Measurements from ENCODE around the gene ZFYVE9. TPM values are rescaled to one million over a fixed set of nuclear protein-coding genes. Genes with fewer than 3 reads are reported as not detected.
"Not testable (repeated sequence)": the region's sequence is repeated elsewhere in the genome, so short reads cannot be mapped to it uniquely, and the experiment has no call there.

ZFYVE9 gene, protein sequence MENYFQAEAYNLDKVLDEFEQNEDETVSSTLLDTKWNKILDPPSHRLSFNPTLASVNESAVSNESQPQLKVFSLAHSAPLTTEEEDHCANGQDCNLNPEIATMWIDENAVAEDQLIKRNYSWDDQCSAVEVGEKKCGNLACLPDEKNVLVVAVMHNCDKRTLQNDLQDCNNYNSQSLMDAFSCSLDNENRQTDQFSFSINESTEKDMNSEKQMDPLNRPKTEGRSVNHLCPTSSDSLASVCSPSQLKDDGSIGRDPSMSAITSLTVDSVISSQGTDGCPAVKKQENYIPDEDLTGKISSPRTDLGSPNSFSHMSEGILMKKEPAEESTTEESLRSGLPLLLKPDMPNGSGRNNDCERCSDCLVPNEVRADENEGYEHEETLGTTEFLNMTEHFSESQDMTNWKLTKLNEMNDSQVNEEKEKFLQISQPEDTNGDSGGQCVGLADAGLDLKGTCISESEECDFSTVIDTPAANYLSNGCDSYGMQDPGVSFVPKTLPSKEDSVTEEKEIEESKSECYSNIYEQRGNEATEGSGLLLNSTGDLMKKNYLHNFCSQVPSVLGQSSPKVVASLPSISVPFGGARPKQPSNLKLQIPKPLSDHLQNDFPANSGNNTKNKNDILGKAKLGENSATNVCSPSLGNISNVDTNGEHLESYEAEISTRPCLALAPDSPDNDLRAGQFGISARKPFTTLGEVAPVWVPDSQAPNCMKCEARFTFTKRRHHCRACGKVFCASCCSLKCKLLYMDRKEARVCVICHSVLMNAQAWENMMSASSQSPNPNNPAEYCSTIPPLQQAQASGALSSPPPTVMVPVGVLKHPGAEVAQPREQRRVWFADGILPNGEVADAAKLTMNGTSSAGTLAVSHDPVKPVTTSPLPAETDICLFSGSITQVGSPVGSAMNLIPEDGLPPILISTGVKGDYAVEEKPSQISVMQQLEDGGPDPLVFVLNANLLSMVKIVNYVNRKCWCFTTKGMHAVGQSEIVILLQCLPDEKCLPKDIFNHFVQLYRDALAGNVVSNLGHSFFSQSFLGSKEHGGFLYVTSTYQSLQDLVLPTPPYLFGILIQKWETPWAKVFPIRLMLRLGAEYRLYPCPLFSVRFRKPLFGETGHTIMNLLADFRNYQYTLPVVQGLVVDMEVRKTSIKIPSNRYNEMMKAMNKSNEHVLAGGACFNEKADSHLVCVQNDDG (N-terminal part only)
- 15.5 and 22.5 TPM in 2 replicates for total RNA-seq (2014; rRNA removed; shearing (Covaris generic))
- 10.2 and 12.0 TPM in 2 replicates for polyA plus RNA-seq (2015; cell fraction: cytosol; rRNA removed)
- polyA plus RNA-seq (2015; cell fraction: nucleus; rRNA removed), result 11.6 TPM in 2 replicates

DNA sequence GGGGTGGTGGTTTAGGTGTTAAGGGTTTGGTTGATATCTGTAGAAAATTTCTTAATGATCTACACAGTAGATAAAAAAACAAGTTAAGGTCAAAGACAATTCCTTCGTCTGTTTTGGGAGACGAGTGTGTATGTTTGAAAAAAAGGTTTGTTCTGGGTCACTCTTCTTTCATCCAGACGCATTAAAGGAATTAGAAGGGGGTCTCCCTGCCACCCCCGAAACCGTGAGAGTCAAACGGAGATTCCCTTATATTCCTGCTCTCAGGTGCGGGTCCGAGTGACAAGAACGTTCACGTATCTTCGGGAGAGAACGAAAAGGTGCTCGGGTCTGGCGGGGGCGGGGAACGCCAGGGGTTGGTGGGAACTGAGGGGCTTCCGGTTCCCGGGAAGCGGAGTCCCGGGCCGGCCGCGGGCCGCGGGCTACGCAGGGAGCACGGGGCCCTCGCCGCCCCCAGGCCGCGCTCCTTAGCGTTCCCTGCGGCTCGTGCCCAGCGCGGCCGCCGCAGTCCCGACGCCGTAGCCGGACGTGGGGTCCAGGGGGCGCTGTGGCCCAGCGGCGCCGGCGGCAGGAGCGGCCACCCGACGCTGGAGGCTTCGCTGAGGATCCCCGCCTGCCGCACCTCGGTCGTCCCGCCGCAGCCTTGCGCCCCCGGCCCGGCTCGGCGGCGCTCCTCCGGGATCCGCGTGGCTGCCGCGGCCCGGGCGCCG, at the start of gene ZFYVE9:
TSS of gene ZFYVE9 (plus strand) at position 577 of the 707 bp plus-strand sequence. CDS start 91,118 bp downstream, outside the sequence.
- DNase-seq (ENCODE audit: low read depth), result peak; percentile 68

DNA sequence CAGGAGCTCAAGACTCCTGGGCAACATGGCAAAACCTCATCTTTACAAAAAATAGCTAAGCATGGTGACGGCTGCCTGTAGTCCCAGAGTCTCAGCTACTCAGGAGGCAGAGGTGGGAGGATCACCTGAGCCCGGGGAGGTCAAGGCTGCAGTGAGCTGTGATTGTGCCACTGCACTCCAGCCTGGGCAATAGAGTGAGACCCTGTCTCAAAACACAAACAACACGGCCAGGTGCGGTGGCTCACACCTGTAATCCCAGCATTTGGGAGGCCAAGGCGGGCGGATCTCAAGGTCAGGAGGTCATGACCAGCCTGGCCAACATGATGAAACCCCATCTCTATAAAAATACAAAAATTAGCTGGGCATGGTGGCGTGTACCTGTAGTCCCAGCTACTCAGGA, 47.6 kb upstream of the ZFYVE9 start:
- DNase-seq (ENCODE audit: low read depth), result not testable (repeated sequence)

DNA sequence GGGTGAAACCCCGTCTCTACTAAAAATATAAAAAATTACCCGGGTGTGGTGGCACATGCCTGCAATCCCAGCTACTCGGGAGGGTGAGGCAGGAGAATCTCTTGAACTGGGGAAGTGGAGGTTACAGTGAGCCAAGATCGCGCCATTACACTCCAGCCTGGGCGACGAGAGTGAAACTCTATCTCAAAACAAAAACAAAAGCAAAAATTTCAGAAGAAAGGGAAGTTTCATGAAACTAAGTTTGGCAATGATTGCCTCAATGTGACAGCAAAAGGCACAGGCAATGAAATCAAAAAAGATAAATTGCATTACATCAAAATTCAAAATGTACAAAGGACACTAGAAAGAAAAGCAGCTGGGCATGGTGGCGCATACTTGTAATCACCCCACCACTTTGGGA, 45.7 kb upstream of the ZFYVE9 start:
- no peak for DNase-seq (ENCODE audit: low read depth)

DNA sequence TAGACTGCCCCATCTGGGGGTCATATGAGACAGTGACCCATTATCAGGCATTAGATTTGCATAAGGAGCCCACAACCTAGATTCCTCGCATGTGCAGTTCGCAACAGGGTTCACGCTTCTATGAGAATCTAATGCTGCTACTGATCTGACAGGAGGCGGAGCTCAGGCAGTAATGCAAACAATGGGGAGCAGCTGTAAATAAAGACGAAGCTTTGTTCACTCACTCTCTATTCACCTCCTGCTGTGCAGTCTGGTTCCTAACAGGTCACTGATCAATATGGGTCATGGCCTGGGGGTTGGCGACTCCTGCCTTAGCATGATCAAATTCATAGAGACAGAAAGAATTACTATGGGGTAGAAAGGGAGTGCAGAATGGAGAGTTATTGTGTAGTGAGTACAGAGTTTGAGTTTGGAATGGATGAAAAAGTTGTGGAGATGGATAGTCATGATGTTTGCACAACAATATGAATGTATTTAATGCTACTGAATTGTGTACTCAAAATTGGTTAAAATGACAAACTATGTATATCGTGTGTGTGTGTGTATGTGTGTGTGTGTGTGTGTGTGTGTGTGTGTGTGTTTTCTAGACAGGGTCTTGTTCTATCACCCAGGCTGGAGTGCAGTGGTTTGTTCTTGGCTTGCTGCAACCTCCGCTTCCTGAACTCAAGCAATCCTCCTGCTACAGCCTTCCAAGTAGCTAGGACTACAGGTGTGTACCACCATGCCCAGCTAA, 43.6 kb upstream of the ZFYVE9 start:
- DNase-seq (ENCODE audit: low read depth), result no peak

DNA sequence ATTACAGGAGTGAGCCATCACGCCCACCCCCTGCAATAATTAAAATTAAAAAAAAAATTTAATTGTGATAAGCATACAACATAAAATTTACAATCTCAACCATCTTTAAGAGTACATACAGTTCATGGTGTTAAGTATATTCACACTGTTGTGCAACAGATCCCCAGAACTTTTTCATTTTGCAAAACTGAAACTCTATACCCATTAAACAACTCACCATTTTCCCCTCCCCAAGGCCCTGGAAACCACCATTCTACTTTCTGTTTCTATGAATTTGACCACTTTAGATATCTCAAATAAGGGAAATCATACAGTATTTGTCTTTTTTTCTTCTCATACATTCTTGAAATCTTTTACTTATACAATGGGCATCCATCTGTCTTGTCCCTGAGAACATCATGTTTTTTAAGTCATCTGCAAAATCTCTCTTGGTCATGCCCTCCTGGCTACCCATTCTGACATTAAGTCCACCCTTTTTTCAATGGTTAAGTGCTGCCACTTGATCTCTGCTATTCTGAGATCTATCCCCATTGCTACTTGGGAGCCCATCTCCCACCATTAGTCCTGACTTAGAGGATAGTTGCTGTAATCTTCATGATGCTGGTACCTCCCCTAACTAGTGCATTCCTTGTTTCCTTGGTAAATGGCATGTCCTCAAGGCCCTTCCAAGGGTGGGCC, 39.4 kb upstream of the ZFYVE9 start:
- DNase-seq (ENCODE audit: low read depth), result no peak

DNA sequence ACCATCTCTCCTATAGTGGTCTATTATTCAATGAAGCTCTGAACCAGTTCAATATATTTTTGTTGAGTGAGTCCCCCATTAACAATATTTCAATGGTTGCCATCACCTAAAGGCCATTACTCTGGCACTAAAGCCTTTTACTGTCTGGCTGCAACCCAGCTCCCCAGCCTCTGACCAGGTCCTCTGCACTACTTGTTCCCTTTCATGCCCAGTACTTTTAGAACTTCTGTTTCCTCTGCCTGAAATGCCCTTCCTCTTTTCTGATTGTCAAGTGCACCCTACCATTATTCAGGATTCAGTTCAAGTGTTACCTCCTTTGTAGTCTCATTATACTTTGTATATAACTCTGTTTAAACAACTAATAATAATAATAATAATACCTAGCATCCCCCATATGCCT, 30.4 kb upstream of the ZFYVE9 start:
- no peak for DNase-seq (ENCODE audit: low read depth)

DNA sequence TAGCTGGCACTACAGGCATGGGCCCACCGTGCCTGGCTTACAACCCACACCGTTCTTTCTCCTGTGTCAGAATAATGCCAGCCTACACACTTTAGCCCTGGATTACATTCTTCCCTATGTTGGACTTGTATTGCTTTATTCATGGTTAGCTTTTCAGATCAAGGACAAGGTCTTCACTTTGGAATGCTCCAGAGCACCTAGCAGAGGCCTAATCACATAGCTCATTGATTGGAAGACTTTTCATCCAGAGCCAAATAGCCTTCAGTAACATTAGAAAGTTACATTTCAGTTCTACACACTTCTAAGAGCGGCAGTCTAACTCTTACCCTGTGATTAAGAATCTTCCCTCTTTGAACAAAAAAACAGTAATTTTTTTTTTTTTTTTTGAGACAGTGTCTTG, 29.4 kb upstream of the ZFYVE9 start:
- DNase-seq (ENCODE audit: low read depth), result no peak

DNA sequence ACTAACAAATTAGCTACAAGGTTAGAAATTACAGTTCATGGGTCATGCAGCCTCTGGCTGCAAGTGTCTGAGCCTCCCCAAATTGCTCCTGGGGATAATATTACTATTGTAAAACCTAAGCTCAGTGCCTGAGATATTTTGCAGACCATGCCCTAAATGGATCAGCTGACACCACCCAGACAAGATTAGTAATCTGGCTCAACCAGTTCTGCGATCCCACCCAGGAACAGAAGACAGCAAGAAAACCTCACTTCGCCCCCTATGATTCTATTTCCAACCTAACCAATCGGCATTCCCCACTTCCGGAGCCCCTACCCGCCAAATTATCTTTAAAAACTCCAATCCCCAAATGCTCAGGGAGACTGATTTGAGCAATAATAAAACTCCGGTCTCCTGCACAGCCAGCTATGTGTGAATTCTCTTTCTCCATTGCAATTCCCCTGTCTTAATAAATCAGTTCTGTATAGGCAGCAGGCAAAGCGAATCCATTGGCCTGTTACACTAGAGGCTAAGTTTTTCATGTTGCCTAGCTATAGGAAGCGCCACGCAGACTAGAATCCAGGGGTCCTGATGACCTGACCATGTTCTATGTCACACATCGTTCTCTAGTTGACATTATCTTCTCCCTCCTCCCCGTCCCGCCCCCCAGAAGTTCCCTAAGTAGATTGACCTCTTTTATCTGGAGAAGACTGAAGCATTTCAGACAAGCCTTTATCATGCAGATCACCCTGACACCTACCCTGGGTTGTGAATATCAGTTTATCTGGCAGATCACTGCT, 22.4 kb upstream of the ZFYVE9 start:
- DNase-seq (ENCODE audit: low read depth), result no peak

DNA sequence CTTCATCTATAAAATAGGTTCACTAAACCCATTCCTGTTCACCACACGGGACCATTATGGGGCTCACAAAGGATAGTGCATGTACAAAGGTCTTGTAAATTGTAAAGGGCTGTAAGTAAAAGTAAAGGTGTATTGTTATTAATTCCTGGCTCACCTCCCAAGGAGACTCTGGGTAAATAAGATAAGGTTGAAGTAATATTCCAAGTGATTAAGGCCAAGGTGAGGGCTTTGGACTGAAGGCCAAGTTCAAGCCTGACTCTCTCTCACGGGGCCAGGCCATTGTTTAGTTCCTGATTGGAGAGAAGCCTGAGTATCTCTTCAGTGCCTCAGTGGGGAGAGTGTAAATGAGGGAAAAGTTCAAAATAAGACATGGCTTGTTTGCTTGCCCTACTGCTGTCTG, 19.5 kb upstream of the ZFYVE9 start:
- no peak for DNase-seq (ENCODE audit: low read depth)

DNA sequence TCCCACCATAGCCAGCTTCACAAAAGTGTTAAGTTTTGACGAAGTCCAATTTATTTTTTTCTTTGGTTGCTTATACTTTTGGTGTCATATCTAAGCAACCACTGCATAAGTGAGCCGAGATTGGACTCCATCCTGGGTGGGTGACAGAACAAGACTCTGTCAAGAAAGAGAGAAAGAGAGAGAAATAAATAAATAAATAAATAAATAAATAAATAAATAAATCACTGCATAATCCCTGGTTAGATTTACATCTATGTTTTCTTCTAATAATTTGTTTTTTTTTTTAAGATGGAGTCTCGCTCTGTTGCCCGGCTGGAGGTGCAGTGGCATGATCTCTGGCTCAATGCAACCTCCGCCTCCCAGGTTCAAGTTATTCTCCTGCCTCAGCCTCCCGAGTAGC, 18.3 kb upstream of the ZFYVE9 start:
- DNase-seq (ENCODE audit: low read depth), result no peak

DNA sequence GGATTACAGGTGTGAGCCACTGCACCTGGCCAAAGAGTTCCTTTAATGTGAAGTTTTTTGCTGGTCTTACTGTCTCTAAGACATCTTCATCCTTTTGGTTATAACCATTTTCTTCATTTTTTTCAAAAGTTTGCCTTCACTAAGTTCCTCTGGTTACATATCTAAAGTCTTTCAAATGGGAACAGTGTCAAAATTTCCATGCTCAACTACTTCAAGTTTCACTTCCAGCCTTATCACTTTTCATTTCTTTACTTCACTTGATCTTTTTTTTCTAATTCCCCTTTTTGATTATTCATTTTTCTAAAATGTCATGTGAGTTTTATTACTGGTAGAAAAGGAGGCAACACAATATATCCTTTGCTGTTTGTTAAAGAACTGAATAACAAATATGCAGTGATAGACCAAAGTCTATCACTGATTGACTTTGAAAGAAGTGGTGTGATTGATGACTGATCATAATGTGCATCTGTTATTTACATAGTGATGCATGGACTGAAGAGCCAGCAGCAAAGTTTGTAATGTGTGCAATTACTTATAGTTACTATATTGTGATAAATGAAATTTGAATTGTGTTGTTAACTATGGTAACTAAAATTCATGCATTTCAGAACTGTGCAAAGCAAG, 16.0 kb upstream of the ZFYVE9 start:
- DNase-seq (ENCODE audit: low read depth), result no peak

DNA sequence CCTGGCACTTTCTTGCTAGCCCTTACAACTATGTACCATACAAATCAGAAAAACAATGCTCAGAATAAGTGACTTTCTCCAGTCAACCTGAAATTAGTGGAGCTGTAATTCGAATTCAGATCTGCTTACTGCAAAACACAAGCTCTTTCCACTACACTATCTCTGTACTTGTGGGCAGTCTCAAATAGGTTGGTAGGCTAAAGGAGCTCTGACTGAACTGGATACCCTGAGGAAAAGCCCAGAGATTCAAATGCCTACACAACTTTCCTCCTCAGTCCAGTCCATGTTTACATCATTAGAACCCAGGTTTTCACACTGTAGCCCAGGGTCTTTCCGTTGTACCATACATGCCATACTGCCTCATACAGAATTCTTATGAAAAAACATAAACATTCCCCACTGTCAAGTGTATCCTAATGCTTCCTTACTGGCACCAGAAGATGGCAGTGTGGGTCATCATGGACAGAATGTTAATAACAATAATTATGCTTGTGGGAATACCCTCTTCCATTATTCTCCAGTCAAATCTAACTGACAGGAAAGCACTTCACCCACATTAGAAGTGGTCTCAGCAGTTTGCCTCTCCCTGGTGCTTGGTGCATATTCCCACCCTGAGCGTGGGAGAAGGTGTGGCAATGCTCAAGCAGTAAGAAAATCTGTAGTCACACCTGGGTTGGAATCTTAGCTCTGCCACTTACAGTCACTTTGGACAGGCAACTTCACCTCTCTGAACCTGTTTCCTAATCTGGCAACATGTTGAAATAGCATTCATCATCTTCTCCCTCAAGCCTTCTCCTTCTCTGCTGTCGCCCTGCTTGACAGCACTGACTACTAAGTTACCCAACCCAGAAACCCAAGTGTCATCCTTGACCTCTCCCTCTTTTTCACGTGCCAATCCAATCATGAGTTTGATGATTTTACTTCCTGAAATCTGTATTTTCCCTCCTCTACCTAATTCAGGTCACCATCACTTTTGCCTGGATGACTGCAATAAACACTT, 14.4 kb upstream of the ZFYVE9 start:
- peak; percentile 38 for DNase-seq (ENCODE audit: low read depth)

DNA sequence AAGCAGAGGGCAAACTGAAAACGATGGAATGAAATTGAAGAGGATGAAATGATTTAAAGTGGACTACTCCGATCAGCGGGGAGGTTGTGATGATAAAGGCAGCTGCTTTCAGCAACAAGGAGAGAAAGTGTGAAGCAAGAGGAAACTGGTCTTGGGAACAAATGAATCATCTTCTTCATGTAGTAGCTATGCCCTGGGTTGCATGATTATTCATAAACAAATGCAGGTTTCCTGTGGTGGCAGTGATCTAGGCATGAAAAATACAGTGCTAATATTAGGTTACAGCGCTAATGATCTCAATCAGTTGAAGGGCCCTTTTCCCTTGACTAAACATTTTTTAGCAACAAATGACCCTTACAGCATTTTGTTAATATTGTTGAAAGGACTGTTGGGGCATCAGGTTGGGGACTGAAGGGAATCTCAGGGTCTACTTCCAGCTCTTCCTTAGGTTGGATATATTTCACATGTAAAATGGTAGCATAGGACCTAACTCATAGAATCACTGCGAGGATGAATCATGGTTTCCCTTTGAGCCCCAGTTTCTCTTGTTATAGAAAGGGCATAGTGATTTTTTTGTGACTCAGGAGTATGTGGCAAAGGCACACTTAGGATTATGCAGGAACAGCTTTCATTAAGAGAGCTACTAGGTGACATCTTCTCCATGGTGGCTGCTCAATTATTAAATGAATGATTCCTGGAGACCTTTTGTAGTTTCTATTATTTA, 1.9 kb upstream of the ZFYVE9 start:
- peak; percentile 81 for DNase-seq (ENCODE audit: low read depth)

DNA sequence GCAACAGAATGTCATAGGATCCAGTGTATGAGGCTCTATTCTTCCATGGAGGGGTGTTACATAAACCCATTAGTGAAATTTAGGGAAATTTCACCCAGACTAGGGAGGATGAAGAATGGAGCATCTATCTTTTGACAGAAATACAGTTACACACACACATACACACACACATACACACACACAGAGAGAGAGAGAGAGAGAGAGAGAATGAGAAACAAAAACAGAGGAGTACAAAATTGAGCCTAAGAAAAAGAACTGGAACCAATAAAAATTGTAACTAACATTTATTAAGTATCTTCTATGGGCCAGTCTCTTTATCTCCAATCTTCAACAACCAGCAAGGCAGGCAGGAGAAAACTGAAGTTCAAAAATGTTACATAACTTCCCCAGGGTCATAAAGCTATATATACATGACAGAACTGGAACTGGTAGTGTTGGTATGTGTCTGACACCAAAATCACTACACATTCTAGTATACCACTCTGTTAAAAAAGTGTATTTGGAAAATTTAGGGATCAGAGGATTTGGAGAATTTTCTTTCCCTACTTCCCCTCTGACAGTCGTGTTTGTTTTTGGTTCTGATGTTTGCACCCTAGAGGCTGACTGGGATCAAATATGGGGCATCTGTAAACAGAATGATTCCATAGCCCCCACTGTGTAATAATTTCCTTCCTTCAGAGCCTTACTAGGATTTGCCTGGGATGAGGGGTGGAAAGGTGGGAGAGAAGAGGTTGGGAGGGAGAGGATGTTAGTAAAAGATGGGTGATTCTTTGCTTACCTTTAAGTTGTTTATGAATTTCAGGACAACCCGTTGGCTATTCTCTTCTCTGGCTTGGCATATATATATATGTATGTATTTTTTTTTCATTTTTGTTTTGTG, 1.0 kb upstream of the ZFYVE9 start:
- DNase-seq (ENCODE audit: low read depth), result peak; percentile 4

Measured in HT1080 (cell line).